HG03571 (cell line): Measurements from ENCODE around the gene ERP44.
"Not testable (repeated sequence)": the region's sequence is repeated elsewhere in the genome, so short reads cannot be mapped to it uniquely, and the experiment has no call there.

Experiments
- ATAC-seq: cut with Tn5 transposase; IDR thresholded peaks from one replicate; pipeline ENCODE4 v1.9.1; 2021; ENCODE audit not compliant: unreplicated experiment

Gene ERP44

DNA sequence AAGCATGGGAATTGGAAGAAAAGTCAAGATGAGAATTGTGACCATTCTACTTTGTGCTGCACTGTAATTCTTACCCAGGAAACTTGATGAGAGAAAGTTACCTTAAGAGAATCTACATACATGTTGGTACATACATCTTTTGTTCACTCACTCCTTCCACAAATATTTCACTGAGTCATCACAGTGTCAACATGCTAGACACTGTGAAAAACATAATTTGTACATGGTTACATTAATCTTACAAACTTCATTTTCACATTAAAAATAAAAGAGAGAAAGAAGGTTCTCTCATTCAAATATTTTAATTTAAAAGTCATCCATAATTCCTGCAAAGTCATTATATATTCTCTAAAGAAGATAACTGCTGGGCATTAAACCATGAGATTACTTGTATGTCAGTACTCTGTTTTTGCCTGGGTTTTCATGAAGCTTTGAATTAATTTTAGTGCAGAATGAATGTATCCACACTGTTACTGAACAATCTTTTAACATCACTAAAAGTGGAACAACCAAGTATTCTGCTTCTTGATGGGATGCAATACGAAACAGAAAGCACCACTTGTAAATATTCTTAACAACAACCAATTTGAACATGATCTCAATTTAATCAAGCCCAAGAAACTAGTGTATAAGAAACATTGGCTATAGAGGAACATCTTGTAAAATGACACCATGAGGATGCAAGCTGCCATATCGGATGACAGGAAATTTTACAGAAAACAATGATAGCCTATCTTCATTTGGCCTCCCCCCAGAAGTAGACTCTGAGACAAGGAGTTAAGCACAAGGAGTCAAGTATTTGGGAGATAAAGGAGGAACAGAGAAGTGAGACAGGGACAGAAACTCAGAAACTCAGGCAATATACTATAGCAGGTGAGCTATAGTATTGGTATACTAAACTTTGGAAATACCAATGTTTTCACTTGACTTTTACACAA lies 28.4 kb downstream of the ERP44 start:
- ATAC-seq: no peak

DNA sequence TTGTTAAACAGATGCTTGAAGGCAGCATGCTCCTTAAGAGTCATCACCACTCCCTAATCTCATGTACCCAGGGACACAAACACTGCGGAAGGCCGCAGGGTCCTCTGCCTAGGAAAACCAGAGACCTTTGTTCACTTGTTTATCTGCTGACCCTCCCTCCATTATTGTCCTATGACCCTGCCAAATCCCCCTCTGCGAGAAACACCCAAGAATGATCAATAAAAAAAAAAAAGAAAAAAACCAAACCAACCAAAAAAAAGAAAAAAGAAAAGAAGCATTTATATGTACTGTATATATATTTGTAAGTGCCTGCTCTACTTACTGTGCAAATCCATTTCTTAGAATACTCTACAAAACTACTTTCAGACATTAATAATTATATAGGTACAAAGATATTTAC lies 29.7 kb downstream of the ERP44 start:
- ATAC-seq: not testable (repeated sequence)

DNA sequence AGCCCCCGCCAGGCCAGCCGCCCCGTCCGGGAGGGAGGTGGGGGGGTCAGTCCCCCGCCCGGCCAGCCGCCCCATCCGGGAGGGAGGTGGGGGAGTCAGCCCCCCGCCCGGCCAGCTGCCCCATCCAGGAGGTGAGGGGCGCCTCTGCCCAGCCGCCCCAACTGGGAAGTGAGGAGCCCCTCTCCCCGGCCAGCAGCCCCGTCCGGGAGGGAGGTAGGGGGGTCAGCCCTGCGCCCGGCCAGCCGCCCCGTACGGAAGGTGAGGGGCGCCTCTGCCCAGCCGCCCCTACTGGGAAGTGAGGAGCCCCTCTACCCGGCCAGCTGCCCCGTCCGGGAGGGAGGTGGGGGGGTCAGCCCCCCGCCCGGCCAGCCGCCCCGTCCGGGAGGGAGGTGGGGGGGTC lies 30.8 kb downstream of the ERP44 start:
- ATAC-seq: not testable (repeated sequence)

DNA sequence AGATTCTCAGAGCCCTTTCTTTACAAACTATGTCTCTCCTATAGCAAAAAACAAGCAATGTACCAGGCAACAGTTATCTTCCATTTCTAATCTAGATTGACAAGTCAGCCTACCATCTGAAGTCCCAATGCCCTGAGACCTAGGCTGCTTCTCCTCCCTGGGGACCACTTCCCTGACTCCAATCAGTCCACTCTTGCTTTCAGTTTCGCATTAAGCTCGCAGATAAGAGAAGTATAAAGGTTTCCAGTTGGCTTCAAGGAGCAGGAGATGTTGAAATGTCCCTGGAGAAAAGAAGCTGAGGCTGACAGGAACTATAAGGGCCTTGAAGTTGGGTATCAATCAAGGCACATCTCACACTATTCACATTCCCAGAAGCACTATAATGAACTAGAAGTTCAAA lies 32.3 kb downstream of the ERP44 start:
- peak; percentile 95 for ATAC-seq

DNA sequence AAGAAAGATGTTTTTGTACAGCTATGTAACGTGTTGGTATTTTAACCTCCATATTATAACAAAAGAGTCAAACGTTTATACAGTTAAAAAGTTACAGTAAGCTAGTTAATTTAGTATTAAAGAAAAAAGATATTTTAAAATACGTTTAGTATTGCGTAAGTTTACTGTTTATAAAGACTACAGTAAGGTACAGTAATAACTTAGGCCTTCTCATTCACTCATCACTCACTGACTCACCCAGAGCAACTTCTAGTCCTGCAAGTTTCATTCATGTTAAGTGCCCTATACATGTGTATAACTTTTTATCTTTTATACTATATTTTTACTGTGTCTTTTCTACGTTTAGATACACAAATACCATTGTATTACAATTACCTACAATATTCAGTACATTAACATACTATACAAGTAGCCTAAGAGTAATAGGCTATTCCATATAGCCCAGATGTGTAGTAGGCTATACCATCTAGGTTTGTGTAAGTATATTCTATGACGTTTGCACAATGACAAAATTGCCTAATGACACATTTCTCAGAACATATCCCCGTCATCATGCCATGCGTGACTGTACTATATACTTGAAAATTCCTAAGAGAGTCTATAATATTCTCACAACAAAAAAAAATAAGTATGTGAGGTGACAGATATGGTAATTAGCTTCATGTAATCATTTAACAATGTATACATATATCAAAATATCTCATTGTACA lies 33.8 kb downstream of the ERP44 start:
- no peak for ATAC-seq

DNA sequence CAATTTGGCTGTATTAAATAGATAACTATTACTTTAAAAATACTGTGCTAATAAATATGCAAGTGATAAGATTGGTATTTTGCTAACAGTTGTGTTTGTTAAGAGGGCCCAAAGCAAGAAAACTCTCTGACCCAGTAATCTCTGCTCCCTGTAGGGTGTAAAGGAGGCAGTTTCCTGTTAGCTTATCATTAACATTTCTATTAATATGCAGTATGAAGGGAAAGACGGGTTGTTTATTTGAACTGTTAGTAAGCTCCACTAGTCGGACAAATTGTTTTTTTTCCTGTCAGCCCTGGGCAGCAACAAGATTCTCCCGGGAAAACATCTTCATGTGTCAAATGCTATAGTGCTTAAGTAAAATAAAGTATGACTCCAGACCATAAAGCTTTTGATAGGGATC lies 35.6 kb downstream of the ERP44 start:
- no peak for ATAC-seq

DNA sequence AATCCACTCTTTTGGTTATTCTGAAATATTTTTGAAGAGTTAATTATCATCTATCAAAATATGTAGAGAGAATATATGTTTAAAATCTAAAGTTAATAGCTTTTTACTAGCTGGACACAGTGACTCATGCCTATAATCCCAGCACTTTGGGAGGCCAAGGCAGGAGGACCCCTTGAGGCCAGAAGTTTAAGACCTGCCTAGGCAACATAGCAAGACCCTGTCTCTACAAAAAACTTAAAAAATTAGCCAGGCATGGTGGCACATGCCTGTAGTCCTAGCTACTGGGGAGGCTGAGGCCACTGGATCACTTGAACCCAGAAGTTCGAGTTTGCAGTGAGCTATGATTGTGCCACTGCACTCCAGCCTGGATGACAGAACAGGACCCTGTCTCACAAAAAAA lies 36.1 kb downstream of the ERP44 start:
- ATAC-seq: not testable (repeated sequence)

DNA sequence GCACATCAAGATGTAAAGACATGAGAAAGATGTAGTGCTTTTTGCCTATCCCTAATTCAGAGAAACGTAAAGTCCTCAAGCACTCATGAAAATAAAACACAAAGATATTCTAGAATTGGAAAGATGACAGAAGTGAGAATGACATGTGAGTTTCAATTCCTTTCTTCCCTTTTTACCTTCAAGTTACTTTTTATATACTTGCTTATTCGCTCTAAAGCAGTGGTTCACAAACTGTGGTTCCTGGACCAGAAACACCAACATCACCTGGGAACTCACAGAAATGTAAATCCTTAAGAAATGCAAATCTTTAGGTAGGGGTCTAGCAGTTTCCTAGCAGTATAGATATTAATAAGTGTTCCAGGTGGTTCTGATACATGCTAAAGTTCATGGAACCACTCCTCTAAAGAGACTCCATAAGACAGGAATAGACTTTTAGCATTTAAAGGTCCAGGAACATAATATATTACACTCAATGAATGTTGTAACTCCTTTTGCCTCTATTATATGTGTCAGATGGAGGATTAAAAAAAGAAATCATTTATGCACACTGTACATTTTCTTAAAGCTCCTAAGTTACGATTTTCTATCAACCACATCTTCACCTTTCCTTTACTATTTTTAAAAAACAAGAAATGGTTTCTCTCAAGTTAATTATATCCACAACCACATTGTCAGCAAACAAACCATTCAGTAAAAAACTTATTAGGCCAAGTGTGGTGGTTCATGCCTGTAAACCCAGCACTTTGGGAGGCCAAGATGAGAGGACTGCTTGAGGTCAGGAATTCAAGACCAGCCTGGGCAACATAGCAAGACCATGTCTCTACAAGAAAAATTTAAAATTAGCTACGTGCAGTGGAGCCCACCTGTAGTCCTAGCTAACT lies 39.9 kb downstream of the ERP44 start:
- ATAC-seq: peak; percentile 71

DNA sequence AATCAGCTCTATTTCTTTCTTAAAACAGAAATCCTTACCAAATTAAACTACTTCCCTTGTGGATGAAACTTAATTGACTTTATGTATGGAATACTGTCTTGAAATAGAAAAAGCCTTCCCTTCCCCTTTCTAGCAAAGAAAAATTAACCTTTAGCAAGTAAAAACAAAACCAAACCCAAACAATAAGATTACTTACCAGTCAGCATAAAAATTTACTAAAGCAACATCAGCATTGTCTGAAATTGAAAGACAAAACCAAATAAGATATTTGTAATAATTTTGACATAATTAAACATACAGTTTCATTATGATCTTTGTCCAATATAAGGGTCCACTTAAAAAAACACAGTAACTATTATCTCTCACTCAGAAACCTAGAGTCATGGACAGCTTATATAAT lies 41.2 kb downstream of the ERP44 start:
- ATAC-seq: no peak

DNA sequence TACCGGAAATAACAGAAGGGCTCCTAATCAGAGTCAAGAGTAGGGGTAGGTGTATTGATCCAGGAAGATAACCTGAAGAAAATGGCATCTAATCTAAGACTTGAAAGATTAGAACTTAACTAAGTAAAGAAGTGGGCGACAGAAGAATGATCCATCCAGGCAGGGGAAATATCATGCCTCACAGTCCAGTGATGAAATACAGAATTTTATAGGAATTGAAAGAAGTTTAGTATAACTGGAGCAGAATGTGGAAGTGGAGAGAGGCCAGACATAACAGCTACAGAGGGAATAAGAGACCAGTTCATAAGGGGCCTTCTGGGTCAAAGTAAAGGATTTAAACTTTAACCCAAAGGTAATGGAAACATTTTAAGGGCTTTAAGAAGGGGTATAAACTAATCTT lies 42.2 kb downstream of the ERP44 start:
- ATAC-seq: no peak

DNA sequence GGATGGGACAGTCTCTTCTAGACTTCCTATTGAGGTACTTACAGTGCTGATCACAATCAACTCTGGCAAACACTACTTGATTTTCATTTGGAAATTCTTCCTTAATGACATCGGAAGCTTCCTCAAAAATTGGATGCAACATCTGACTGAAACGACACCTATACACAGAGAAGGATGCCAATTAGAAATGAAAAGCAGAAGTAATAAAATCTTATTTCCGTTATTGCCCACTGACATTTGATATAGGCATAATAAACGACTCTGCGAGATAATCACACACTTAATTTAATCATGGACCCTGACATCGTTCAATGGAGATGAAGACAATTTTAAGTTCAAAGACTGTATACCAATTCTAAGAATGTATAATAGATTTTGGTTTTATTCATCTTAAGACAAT lies 46.4 kb downstream of the ERP44 start:
- ATAC-seq: no peak

DNA sequence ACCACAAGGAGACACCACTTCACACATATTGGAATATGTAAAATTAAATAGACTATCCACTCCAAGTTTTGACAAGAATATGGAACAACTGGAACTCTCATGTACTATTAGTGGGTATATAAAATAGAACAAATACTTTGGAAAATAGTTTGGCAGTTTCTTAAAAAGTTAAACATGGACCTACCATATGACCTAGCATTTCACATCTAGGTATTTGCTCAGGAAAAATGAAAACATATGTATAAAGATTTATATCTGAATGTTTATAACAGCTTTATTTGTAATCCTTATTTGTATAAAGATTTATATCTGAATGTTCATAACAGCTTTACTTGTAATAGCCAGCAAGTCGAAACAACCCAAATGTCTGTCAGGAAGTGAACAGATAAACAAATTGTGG lies 49.2 kb downstream of the ERP44 start:
- no peak for ATAC-seq

DNA sequence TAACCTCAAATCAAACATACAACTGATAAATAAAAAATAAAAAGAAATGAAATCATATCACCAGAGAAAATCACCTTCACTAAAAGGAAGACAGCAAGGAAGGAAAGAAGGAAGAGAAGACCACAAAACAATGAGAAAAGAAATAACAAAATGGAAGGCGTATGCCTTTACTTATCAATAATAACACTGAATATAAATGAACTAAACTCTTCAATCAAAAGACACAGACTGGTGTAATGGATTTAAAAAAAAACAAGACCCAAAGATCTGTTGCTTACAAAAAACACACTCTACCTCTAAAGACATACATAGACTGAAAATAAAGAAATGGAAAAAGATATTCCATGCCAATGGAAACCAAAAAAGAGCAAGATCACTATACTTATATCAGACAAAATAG lies 60.3 kb downstream of the ERP44 start:
- ATAC-seq: no peak

DNA sequence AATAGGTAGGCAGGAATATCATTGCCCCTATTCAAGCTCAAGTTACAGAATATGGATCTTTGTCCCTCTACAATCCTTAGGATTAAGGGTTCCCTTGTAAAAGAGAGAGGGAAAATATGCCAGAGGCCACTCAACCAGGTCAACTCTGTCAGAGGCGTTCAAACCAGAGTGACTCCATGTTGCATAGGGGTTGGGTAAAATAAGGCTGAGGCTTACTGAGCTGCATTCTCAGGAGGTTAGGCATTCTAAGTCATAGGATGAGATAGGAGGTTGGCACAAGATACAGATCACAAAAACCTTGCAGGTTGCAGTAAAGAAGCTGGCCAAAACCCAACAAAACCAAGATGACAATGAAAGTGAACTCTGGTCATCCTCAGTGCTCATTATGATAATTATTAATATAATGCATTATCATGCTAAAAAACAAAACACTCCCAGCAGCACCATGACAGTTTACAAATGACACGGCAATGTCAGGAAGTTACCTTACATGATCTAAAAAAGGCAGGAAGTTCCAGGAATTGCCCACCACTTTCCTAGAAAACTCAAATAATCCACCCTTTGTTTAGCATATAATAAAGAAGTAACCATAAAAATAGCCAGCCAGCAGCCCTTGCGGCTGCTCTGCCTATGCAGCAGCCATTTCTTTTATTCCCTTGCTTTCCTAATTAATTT lies 64.8 kb downstream of the ERP44 start:
- no peak for ATAC-seq

DNA sequence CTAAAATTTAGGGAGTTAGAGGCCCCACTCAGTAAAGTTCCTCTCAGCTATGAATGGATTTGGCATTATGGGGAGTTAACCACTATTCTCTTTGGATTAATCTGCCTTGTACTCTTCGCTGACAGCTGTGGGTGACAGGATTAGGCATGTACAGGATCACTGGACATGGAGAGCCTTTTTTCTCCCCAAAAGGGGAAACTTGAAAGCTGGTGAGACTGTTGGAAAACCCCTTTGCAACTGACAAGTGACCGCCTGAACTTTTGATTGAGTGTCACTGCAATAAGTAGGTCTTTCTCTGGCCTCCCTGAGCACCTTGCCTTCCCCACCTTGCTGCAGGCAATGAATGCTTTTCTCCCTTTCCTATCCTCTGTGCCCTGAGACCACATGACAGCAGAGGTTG lies 68.3 kb downstream of the ERP44 start:
- no peak for ATAC-seq

DNA sequence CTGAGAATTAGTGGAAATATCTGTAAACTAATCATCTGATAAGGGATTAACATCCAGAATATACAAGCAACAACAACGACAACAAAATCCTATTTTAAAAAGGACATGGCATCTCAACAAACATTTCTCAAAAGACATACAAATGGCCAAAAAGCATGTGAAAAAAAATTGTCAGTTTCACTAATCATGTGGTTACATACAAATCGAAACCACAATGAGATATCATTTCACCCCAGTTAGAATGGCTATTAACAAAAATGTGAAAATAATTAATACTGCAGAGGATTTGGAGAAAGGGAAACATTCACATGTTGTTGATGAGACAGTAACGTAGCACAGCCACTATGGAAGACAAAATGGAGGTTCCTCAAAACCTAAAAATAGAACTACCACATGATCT lies 69.5 kb downstream of the ERP44 start:
- no peak for ATAC-seq

DNA sequence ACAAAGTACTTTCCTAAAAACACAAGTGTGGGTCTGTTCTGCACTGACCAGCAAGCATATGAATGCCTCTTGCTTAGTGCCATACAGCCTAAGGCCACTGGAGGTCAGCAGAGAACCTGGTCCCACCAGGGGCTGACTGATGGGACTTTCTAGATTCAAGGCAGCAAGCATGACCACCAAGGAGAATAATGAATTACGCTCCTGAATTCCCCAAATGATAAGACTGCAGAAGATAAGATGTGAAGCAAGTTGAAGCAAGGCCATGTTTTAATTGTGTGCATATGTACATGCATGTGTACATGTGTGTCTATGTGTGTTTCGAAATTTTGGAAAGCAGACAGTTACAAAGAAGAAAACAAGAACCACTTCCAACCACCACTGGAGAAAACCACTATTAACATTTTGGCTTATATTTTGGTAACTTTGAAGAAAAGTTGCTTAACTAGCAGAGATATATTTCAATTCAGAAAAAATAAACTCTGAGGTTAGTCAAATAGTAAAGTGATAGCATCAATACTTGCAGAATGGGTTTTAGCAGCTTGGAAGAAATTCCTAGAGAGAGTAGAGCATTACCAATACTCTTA lies 70.5 kb downstream of the ERP44 start:
- ATAC-seq: peak; percentile 93

DNA sequence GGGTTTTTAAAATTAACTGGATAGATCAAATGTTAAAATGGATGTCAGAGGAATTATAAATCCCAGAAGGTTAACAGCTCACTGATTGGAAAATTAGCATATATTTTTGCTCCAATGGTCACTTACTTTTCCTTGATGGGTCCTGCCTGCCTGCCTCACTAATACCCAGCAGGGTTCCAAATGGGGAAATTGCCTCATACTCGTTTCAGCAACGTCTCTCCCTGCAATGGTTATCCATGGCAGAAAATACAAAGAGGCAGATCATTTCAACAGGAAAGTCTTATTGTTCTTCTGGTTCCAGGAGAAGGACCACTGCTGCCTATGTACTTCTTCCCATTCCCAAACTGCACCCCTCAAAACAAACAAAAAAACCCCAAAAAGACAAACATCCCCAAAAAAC lies 71.3 kb downstream of the ERP44 start:
- ATAC-seq: no peak

DNA sequence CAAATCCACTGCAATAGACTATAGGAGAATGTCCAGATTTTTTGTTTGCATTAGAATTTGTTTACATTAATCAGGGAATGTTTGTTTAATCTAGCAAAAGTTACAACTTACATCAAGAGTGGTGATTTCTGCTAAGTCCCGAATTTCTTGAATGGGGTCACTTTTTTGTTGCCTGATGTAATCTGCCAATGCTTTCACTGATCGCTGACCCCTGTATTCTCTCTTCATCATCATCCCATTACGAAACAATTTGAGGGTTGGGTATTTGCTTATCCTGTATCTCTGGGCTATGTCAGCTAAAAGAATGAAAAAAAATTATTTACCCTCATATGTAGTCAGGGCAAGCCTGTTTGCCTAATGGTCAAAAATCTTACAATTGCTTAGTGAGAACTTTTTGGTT lies 76.9 kb downstream of the ERP44 start:
- no peak for ATAC-seq

DNA sequence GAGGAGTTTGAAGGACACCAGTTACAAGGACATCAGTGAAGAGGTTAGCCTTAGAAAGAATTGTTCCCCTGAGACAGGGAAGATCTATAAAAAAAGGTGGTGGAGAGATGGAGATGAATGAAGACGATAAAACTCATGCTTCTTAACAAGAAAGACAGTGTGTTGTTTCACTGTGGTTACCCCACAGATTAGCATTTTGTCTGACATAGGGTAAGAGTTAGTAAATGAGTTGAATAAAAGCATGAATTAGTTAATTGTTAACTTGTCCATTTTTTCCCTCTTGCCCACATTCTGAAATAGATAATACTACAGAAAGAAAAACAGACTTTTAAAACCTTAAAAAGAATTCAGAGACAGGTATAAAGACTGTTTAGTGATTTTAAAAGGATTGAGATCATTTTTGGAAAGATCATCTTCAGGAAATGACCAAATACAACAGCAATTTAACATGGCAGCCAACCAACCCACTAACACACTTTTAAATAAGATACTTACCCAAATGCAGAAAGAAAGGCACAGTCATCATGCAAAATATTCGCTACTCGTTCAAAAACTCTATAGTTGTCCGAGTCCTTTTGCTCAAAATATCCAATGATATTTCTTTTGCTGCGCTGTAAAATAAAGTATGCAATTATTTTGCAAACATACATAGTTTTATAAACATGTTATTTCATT lies 78.5 kb downstream of the ERP44 start:
- no peak for ATAC-seq
